NOMO-1 treated with DMSO at 0.1 percent for 48 hours (cell line): ENCODE measurements around the gene LRRC26.

Source experiments
- DNase-seq: peaks from one replicate; lab custom pipeline; 2025; ENCODE audit not compliant: unreplicated experiment; lab: John Stamatoyannopoulos, UW

The LRRC26 gene

GRCh38 chr9:137168904-137169856 is 671 bp downstream of the LRRC26 start:
- peak; percentile 53 for DNase-seq

- no peak for DNase-seq
These were observed 1.3 kb downstream of the LRRC26 start for GRCh38 chr9:137168573-137168903.

- DNase-seq: no peak
These were observed 1.9 kb downstream of the LRRC26 start for GRCh38 chr9:137167747-137168572.

- DNase-seq: no peak
These were observed 2.5 kb downstream of the LRRC26 start for GRCh38 chr9:137167277-137167746.

- DNase-seq: no peak
These were observed 3.2 kb downstream of the LRRC26 start for GRCh38 chr9:137166380-137167229.

GRCh38 chr9:137165250-137165836 is 4.5 kb downstream of the LRRC26 start:
- no peak for DNase-seq

- DNase-seq: no peak
These were observed 5.2 kb downstream of the LRRC26 start for GRCh38 chr9:137164370-137165249.

- no peak for DNase-seq
These were observed 6.0 kb downstream of the LRRC26 start for GRCh38 chr9:137163805-137164204.

- no peak for DNase-seq
These were observed 6.5 kb downstream of the LRRC26 start for GRCh38 chr9:137163365-137163715.

GRCh38 chr9:137162505-137163364 is 7.1 kb downstream of the LRRC26 start:
- no peak for DNase-seq

- no peak for DNase-seq
These were observed 8.0 kb downstream of the LRRC26 start for GRCh38 chr9:137161558-137162486.

GRCh38 chr9:137160716-137161557 is 8.9 kb downstream of the LRRC26 start:
- no peak for DNase-seq

GRCh38 chr9:137160054-137160425 is 9.8 kb downstream of the LRRC26 start:
- no peak for DNase-seq

GRCh38 chr9:137159105-137160053 is 10.5 kb downstream of the LRRC26 start:
- DNase-seq: no peak

- DNase-seq: no peak
These were observed 11.2 kb downstream of the LRRC26 start for GRCh38 chr9:137158625-137159024.
